Measurements from ENCODE around the gene SMPD4.
"Not testable (repeated sequence)": the region's sequence is repeated elsewhere in the genome, so short reads cannot be mapped to it uniquely, and the experiment has no call there.

Gene SMPD4

DNA sequence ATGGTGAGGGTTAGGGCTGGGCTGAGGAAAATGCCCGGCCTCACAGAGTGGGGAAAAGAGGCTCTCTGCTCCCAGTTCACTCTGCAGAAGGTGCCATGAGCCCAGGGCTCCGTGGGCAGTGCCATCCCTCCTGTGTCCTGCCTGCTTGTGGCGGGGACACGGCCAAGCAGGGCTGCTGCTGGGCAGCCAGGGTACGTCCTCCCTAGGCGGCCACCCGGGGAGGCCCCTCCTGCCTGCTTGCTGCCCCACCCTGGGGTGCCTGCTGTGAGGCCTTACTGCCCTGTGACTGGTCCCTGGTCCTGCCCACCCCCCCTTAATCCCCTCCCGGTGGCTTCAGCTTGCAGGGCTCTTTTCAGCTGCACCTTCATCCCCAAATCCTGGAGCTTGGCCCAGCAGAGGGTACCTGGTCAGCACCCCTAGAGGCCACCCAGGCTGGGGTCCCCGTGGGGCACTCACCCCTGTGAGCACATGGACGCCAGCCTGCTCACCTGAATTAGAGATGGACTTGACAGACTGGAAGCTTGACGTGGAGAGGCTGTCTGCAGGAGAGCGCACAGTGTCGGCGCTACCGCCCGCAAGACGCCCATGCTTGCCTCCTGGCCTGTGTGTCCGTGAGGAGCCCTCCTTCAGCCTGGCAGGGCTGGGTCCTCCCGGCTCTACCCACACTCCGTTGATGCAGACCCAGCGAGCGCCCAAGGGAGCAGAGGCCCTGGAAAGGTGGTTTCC, 39.6 kb downstream of the SMPD4 start:
- in situ Hi-C loops (cut with MboI; ENCODE audit: low sequenced_read_pairs) = not testable (repeated sequence)

DNA sequence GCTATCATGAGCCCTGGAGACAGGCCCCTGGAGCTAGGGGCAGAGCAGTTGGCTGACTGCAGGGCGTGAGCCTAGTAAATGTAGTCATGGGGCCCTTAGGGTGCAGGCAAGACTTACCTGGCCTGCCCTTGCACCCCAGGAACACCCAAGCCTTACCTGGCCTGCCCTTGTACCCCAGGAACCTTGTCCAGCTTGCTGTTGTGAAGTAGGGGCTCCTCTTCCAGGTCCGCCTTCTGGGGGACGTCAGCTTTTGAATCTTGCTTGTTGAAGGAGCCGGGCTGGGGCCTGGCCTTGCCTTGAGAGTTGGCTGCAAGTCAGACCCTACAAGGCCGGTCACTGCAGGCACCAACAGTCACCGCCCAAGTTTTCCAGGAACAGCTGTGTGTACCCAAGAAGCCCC, 40.4 kb downstream of the SMPD4 start:
- in situ Hi-C loops (cut with MboI; ENCODE audit: low sequenced_read_pairs) = not testable (repeated sequence)

DNA sequence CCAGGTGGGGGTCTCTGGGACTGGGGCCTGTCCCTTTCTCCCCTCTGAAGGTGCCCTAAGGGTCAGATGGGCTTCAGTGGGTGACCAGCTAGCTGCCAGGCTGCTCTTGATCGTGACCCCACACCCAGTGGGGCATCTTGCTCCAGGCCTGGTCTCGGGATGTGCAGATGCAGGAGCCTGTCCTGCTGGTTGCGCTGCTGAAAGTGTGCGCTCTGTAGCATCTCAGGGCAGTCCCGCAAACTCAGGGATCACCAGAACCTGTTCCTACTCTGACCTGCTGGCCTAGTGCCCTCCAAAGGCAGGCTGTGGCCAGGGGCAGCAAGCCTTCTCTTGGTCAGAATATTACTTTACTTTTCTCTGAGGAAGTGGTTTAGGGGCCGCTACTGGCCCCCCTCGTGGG, 40.9 kb downstream of the SMPD4 start:
- in situ Hi-C loops (cut with MboI; ENCODE audit: low sequenced_read_pairs) = not testable (repeated sequence)

DNA sequence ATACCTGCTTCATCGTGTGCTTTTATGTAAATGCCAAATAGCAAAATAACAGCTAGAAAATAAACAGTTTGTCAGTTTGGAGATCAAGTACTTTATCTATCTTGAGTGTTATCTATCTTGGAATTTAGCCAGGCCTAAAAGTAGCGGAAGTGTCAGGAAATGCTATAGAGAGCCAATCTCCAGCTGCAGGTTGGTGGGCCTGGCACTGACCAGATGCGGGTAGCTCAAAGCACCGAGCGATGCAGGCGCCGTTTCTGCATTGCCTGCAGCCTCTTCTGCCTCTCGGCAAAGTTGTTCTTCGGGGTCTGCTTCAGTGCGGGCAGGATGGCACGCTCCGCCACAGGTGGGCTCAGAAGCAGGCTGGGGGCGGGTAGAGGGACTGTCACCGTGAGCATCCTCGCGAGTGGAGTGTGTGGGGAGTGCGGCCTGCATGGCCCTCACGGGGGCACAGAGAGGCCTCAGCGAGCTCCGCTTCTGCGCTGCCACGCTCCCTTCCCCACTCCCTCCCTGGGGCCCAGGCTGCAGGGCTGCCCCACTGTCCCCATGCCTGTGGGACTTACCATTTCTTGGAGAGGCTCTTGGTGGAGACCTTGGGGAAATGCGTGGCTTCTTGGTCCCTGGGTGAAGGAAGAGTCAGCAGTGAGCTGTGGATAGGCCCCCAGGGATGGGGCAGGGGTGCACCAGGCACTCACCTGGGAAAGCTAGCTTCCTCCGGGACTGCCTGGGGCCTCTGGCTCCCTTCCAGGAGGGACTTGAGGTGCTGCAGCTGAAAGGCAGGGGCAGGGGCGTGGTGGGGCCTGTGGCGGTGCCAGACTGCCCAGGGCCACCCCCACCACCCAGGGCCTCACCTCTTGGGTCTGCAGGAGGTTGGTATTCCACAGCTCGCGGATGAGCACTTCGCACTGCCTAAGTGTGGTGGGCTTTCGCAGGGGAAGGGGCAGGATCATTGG, 41.8 kb downstream of the SMPD4 start:
- in situ Hi-C loops (cut with MboI; ENCODE audit: low sequenced_read_pairs) = not testable (repeated sequence)

DNA sequence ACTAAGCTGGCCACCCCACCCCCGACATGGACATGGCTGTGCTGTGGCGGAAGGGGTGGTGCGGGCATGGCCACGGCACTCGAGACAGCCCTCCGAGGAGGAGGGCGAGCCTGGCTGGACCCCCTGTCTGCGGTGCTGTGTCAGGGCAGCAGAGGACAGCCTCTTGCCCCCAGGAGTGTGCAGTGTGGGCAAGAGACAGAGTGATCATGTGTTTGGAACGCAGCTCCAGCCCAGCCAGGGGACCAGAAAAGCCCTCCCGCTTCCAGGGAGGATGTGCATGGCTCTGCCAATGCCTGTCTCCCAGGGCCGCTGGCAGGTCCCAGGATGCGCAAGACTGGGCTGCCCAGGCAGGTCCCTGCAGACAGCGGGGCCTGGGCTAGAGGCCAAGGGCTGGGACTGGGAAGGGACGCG, 42.6 kb downstream of the SMPD4 start:
- in situ Hi-C loops (cut with MboI; ENCODE audit: low sequenced_read_pairs) = not testable (repeated sequence)

DNA sequence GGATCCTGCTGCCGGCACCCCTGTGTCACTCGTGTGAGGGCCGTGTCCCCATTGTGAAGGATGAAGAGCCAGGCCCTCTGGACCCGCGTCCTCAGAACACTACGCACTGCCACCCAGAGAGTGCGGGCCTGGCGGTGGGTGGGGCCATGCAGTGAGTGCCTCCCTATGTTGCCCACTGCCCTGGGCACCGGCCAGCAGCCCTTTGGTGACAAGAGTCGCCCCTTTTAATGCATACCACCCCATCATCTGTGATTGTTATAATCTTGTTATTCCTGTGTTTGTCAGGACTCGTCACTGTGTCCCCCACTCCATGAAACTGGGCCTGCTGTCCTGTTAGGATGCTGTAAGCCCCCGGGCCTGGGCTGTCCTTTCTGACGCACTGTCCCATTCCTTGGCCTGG, 43.1 kb downstream of the SMPD4 start:
- in situ Hi-C loops (cut with MboI; ENCODE audit: low sequenced_read_pairs) = not testable (repeated sequence)

DNA sequence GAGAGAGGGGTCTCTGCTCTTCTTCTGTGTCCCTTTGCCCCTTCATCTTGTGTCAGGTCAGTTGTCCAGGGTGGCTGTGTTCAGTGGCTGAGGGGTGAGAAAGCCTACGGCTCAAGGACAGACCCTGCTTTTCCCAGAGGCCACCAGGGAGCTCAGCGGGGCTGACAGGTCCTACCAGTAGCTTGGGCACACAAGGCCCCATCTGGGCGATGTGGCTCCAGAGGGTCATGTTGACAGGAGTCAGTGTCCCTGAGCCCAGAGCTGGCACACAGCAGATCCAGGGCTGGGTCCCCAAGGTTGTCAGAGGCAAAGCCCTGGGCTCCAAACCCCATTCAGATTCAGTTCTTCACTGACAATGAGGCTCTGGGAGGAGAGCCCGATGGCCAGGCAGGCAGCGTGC, 44.3 kb downstream of the SMPD4 start:
- in situ Hi-C loops (cut with MboI; ENCODE audit: low sequenced_read_pairs) = not testable (repeated sequence)

DNA sequence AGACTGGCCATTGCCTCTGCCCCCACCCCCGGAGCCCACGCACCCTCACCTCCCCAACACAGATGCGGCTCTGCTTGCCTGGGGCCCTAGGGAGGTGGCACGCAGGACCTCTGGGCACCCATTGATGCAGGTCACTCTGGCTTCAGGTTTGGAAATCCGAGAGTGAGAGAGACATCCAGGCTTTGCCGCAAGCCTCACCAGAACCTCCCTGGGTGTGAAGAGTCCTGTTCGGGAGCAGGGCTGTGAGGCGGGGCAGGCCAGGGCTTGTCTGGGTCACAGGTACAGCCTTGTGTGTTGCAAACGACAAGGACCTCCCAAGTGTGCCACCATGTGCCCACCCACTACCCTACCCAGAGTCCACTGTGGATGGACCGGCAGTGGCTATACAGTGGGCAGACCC, 44.9 kb downstream of the SMPD4 start:
- in situ Hi-C loops (cut with MboI; ENCODE audit: low sequenced_read_pairs) = not testable (repeated sequence)

DNA sequence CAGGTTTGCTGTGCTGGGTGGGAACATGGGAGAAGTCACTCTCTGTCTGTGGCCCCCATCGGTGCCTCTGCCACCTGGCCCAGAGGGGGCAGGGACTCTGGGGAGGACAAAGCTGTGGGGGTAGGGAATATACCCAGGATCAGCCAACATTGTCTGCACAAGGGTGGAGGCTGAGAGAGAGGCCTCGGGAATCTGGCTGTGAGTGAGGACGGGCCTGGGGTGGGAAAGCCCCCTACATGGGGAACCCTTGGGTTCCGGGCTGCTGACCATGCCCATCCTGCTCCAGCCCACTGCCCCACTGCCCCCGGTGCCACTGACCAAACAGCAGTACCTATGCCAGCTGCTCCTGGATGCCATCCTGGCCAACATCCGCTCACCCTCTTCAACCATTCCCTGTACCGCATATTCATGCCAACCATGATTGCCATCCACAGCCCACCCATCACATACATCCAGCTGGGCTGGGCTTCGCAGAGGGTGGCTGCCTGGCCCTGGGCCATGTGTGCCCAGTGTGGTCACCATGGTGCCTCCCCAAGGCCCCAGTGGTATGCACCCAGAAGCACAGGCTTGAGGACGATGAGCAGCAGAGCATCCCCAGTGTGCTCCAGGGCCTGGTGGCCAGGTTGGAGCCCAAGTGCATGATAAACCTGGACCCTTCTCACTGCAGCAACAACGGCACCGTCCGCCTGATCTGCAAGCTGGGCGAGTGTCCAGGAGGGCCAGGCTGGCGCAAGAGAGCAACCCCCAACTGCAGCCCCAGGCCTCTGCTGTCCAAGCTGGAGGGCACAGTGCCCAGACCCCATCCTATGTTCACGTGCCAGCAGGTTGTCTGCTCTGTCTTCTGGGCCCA, 45.5 kb downstream of the SMPD4 start:
- in situ Hi-C loops (cut with MboI; ENCODE audit: low sequenced_read_pairs) = no loop called here

DNA sequence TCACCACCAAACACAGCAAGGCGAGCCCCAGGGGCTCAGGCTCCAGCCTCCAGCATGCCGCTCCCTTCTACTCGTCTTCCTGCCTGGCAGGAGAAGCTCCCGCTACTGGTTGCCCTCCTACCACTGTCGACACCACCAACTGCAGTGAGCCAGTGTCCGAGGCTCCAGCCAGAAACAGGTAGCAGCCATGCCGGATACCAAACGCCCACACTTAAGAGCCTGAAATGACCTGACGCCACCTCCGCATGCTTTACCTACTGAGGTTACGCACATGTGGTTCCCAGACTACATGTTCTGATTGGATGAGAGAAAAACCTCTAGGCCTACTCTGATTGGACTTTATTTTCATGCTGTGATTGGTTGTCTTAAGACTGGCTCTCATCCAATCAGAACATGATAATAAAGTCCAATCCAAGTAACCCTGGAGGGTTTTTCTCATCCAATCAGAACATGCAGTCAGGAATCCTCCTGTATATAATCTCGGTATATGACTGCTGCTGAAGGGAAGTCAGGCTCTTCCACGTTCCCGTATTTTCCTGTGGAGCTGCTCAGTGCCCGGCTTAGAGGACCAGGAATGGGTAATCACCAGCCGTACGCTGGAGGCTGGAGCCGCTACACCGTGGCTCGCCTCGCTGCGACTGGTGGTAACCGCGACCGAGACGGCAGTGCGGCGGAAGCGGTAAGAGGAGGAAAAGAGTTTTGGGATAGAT, 52.1 kb downstream of the SMPD4 start, which contains the start of gene POTEF:
Gene POTEF (minus strand): TSS at position 103 of the 710 bp plus-strand sequence. CDS start 8,707 bp downstream, outside the sequence.
- in situ Hi-C loops (cut with MboI; ENCODE audit: low sequenced_read_pairs) = not testable (repeated sequence)

DNA sequence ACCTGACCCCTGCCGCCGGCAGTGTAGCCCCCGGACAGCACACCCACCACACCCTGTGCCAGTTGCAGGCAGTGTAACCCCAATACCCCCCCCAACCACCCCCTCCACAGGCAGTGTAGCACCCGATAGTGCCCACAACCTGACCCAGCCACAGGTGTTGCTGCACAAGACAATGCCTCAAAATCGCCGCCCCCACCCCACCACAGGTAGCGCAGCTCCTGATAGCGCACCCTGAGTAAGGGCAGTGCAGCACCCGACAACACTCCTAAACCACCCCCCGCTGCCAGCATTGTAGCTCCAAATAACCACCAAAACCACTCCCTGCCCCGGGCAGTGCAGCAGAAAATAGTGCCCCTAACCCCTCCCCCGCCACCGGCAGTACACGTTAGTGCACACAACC, 52.9 kb downstream of the SMPD4 start:
- in situ Hi-C loops (cut with MboI; ENCODE audit: low sequenced_read_pairs) = not testable (repeated sequence)

DNA sequence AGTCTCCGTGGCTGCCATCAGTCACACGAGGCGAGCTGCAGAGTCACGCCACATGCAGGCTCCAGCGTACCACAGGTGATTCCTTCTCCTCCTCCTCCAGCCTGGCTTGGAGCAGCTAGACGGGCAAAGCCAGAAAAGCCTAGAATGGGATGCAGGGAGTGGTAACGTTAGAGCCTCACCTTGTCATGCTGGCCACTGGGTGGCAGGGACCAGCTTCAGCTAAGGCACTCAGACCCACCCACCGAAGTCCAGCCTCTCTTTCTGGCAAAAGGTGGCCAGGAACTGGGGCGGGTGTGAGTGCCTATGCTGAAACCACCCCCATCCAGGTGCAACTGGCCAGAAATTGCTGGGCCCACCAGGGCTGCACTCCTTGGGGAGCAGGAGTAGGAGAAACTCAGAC, 53.7 kb downstream of the SMPD4 start:
- in situ Hi-C loops (cut with MboI; ENCODE audit: low sequenced_read_pairs) = not testable (repeated sequence)

DNA sequence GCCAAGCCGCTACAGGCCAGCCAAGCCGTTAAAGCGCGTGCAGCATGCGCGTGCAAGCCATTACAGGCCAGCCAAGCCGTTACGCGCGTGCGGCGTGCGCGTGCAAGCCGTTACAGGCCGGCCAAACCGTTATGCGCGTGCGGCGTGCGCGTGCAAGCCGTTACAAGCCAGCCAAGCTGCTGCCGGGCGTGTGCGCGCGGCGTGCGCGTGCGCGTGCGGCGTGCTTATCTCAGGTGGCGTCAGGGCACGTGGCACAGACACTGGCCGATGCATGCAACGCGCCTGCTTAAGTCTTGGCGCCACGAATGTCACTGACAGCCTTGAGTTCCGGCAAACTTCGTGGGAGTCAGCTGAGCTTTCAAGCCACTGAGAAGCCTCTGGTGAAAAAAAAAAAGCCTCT, 60.5 kb downstream of the SMPD4 start:
- in situ Hi-C loops (cut with MboI; ENCODE audit: low sequenced_read_pairs) = not testable (repeated sequence)

DNA sequence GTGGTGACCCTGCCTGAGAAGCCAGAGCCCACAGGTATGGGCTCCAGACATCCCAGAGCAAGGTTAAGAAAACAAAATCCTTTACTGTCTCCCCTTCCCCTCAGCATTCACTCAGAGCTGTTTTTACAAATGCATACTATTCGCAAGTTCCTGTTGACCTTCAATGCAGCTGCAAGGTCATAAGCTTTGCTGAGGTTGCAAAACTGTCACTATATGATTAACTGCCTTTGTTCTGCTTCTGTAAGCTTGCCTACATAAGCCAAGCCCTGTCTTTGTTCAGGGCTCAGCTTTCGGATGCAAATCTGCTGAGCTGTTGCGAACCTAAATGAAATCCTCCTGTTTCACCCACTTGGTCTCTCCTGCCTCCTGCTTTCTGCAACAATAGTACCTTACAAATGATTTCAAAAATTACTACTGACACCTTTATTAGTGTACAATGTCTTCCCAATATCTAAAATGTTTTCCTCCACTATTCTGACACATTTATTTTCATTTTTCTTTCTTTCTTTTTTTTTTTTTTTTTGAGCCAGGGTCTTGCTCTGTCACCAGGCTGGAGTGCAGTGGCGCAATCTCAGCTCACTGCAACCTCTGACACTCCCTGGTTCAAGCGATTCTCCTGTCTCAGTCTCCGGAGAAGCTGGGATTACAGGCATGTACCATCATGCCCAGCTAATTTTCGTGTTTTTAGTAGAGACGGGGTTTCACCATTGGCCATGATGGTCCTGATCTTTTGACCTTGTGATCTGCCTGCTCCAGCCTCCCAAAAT, 78.6 kb downstream of the SMPD4 start:
- in situ Hi-C loops (cut with MboI; ENCODE audit: low sequenced_read_pairs) = not testable (repeated sequence)
